HT-29 (cell line): ENCODE measurements around the gene TMEM18. TPM values are rescaled to one million over a fixed set of nuclear protein-coding genes. Genes with fewer than 3 reads are reported as not detected.

ENCODE experiments used
- DNase-seq: peaks from one replicate; pipeline ENCODE4 v3.0.0-alpha.2; 2015; ENCODE audit warnings: low spot score
- total RNA-seq: library from RNA; depleted of rRNA; stranded (reverse); fragments of >200 nt; shearing (Covaris generic); gene quantifications from 2 replicates; pipeline ENCODE4 v1.2.3, GENCODE V29; 2014

TMEM18 gene
- total RNA-seq, 1 experiment from 2014 or later: 12.6 TPM

GRCh38 chr2:620471-621302, 56.5 kb downstream of the TMEM18 start:
- DNase-seq: no peak

- no peak for DNase-seq
Observed at GRCh38 chr2:620004-620403, 57.2 kb downstream of the TMEM18 start.

GRCh38 chr2:618422-618990, 58.7 kb downstream of the TMEM18 start:
- no peak for DNase-seq

DNA sequence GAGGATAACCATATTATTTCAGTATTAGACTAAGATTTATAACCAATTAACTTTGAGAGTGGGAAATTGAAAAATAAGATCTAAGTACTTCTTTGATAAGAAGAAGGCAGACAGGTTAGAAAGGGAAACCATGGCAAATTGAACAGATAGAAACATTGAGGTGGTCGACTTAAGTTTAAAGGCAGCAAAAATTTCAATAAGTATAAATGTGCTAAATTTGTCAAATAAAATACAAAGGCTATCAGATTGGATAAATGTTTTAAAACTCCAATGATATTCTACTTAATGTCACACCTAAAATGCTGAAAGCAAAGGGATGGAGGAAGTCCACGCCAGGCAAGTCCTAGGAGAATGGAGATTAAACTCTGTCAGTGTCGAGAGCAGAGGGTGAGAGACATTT, 59.2 kb downstream of the TMEM18 start:
- DNase-seq: no peak
